AG04450 (cell line): Measurements from ENCODE around the gene SAT1. TPM values are rescaled to one million over a fixed set of nuclear protein-coding genes. Genes with fewer than 3 reads are reported as not detected.

Experiments
- CTCF ChIA-PET: fragments of 300-600, 350-600 bp; formaldehyde crosslinking; extraction: SDS; loops from one replicate; lab custom pipeline; 2022; ENCODE audit warnings: antibody characterized with exemption, inconsistent platforms; lab: Charles Lee
- POLR2A ChIA-PET: fragments of 350-600 bp; formaldehyde crosslinking; extraction: SDS; loops from one replicate; lab custom pipeline; 2021; ENCODE audit warnings: antibody characterized with exemption, inconsistent platforms; lab: Yijun Ruan, JAX
- DNase-seq: peaks from one replicate; pipeline ENCODE4 v3.0.0-alpha.2; 2011; ENCODE audit warnings: low read depth, low spot score
- H3K27ac ChIP-seq: one replicate; pipeline ENCODE4 v1.5.1; 2012; ENCODE audit warnings: low read depth, low read length, control low read depth
- H3K27me3 ChIP-seq: one replicate; pipeline ENCODE4 v1.6.0; 2012; ENCODE audit warnings: low read length; ENCODE audit not compliant: control insufficient read depth, insufficient read depth
- H3K4me3 ChIP-seq: 2 replicates; pipeline ENCODE4 v1.5.1; 2011; ENCODE audit warnings: mild to moderate bottlenecking, low read depth, low read length, control low read depth
- H3K9me3 ChIP-seq: 2 replicates; pipeline ENCODE4 v1.5.1; 2012; ENCODE audit warnings: low read length; ENCODE audit not compliant: control insufficient read depth, insufficient read depth
- polyA plus RNA-seq: library from polyadenylated mRNA; depleted of rRNA; stranded (reverse); fragments of >200 nt; gene quantifications from 2 replicates; pipeline ENCODE4 v1.2.3, GENCODE V29; 2011
- TF ChIP-seq, protein P1 (sequence below): IDR thresholded peaks from 2 replicates; pipeline ENCODE4 v1.5.1; 2011; ENCODE audit warnings: low read depth, low read length, control low read depth, inconsistent platforms

SAT1 gene
- polyA plus RNA-seq, 1 experiment, result 202 TPM

DNA sequence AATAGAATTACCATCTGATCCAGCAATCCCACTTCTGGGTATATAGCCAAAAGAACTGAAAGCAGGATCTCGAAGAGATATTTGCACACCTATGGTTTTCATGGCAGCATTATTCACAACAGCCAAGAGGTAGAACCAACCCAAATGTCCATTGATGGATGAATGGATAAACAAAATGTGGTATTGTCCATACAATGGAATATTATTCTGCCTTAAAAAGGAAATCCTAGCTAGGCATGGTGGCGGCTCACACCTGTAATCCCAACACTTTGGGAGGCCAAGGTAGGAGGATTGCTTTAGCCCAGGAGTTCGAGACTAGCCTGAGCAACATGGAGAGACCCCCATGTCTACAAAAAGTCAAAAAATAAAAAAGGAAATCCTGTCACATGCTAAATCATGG, 27.3 kb downstream of the SAT1 start:
- POLR2A ChIA-PET, result no interaction called here
- TF ChIP-seq, protein P1, sequence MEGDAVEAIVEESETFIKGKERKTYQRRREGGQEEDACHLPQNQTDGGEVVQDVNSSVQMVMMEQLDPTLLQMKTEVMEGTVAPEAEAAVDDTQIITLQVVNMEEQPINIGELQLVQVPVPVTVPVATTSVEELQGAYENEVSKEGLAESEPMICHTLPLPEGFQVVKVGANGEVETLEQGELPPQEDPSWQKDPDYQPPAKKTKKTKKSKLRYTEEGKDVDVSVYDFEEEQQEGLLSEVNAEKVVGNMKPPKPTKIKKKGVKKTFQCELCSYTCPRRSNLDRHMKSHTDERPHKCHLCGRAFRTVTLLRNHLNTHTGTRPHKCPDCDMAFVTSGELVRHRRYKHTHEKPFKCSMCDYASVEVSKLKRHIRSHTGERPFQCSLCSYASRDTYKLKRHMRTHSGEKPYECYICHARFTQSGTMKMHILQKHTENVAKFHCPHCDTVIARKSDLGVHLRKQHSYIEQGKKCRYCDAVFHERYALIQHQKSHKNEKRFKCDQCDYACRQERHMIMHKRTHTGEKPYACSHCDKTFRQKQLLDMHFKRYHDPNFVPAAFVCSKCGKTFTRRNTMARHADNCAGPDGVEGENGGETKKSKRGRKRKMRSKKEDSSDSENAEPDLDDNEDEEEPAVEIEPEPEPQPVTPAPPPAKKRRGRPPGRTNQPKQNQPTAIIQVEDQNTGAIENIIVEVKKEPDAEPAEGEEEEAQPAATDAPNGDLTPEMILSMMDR, result no peak
- Histone ChIP-seq H3K27ac (no peak overlapping the region), H3K27me3 (no peaks in the 10 kb centered on the region), H3K9me3 (no peaks in the 10 kb centered on the region), H3K4me3 (no peak overlapping the region)
- CTCF ChIA-PET, result no interaction called here
- no peak for DNase-seq

GRCh38 chrX:23811108-23811651, 28.2 kb downstream of the SAT1 start:
- no peak overlapping the region for H3K27ac ChIP-seq
- H3K27me3 ChIP-seq, result no peaks in the 10 kb centered on the region
- H3K9me3 ChIP-seq, result no peaks in the 10 kb centered on the region
- TF ChIP-seq, protein P1, result no peak
- no peak overlapping the region for H3K4me3 ChIP-seq
- CTCF ChIA-PET, result interaction anchor here (0.5 kb wide), 1 partner anchor 36 kb away, joined by 7 read pairs; no protein-coding TSS in a partner anchor
- POLR2A ChIA-PET, result no interaction called here
- DNase-seq, result no peak

- Histone ChIP-seq H3K4me3 (no peak overlapping the region), H3K27ac (no peak overlapping the region), H3K27me3 (no peaks in the 10 kb centered on the region), H3K9me3 (no peaks in the 10 kb centered on the region)
- TF ChIP-seq, protein P1, result no peak
- ChIA-PET POLR2A (no interaction called here), CTCF (interaction anchor here (0.5 kb wide), 1 partner anchor 36 kb away, joined by 7 read pairs; no protein-coding TSS in a partner anchor)
- no peak for DNase-seq
These were observed 28.7 kb downstream of the SAT1 start for GRCh38 chrX:23811656-23812055.

DNA sequence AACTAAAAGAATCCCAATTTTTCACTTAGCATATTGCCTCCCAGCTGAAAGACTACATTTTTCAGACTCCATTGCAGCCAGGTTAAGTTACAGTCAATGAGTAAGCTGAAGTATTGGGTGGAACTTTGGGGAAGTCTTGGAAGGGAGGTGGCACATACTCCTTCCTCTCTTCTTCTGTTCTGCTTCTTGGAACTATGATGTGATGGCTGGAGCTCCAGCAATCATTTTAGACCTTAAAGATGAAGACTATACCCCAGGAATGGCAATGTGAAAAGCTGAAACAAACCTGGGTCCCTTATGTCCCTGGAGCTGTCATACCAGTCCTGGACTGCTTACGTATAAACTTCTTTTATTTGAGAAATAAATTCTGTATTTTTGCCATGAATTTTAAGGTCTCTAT, 30.8 kb downstream of the SAT1 start:
- Histone ChIP-seq H3K9me3 (no peaks in the 10 kb centered on the region), H3K4me3 (no peak overlapping the region), H3K27ac (no peak overlapping the region), H3K27me3 (no peaks in the 10 kb centered on the region)
- TF ChIP-seq, protein P1, result no peak
- ChIA-PET POLR2A (interaction anchor here (0.6 kb wide), 1 partner anchor 31 kb away, joined by 3 read pairs; the partner anchor contains the start of gene SAT1), CTCF (no interaction called here)
- DNase-seq, result no peak

DNA sequence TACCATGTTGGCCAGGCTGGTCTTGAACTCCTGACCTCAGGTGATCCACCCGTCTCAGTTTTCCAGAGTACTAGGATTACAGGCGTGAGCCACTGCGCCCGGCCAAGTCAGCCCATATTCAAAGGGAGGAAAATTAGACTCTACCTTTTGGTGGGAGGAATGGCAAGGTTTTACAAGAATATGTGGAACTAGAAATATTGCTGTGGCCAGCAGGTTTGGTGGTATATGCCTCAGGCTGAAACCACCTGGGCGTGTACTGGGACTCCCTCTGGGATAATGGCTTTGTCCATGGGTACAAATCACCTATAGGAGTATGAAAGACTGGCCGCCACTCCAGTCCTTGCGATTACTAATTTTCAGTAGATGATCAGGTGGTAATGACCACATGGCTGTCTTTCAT, 32.4 kb downstream of the SAT1 start:
- no peak overlapping the region for H3K4me3 ChIP-seq
- no peaks in the 10 kb centered on the region for H3K9me3 ChIP-seq
- DNase-seq, result no peak
- H3K27ac ChIP-seq, result no peak overlapping the region
- TF ChIP-seq, protein P1, result no peak
- ChIA-PET CTCF (no interaction called here), POLR2A (no interaction called here)
- no peaks in the 10 kb centered on the region for H3K27me3 ChIP-seq
